ENCODE measurements around the gene CALD1.

DNA sequence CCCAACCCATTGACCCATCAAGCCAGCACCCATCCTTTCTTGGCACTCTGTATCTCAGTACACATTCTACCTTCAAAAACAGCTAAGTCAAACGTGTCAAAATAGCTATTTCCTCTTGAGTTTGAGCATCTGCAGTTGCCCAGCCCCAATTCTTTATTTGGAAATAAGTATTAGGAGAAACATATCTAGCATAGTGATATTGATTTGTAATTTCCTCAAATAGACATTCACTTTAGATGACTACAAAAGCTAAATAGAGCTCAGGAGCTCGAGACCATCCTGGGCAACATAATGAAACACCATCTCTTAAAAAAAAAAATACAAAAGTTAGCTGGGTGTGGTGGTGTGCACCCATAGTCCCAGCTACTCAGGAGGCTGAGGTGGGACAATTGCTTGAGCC, 147.6 kb downstream of the CALD1 start:
- no peak for TF ChIP-seq POLR2A (IDR thresholded peaks at IDR 0.05)
- TF ChIP-seq CTCF (IDR thresholded peaks at IDR 0.05 in 8 of 11, conservative IDR thresholded peaks at IDR 0.05 in 3 of 11), result no peak
- TF ChIP-seq POLR2AphosphoS5 (IDR thresholded peaks at IDR 0.05), result no peak

Measured in spleen (tissue), 7 donors.